H1 (cell line): ENCODE data around the gene PET100. TPM values are rescaled to one million over a fixed set of nuclear protein-coding genes. Genes with fewer than 3 reads are reported as not detected.
A peak's percentile ranks its signal among the peaks of the same experiment; 100 is the strongest.

Source experiments
- BCL11A ChIP-seq, 2 experiments: IDR thresholded peaks; one replicate each; pipeline ENCODE4 v1.6.1; 2011; ENCODE audit warnings: low read depth in 2 of 2, low read length in 2 of 2, mild to moderate bottlenecking in 2 of 2
- CBX8 ChIP-seq: fragments of 300-800, 300-1000 bp; sonication (generic); IDR thresholded peaks from 2 replicates; pipeline ENCODE4 v1.7.1; 2016; ENCODE audit warnings: low read depth, low read length, borderline replicate concordance
- CHD2 ChIP-seq: IDR thresholded peaks from 2 replicates; pipeline ENCODE4 v1.6.1; 2012; ENCODE audit warnings: low read length, improper control_type of control experiment
- CHD7 ChIP-seq: fragments of 300-600 bp; sonication (generic); IDR thresholded peaks from 2 replicates; pipeline ENCODE4 v1.7.1; 2012; ENCODE audit warnings: low read length, moderate library complexity, mild to moderate bottlenecking, inconsistent platforms; ENCODE audit not compliant: insufficient replicate concordance
- POLR2A ChIP-seq, 2 experiments: IDR thresholded peaks; 1 replicate in 1 of 2; 2 replicates in 1 of 2; pipeline ENCODE4 v1.6.1; 2011; ENCODE audit warnings: low read depth in 2 of 2, low read length in 2 of 2, mild to moderate bottlenecking in 2 of 2; ENCODE audit errors: control extremely low read depth in 1 of 2
- POU5F1 ChIP-seq: IDR thresholded peaks from 2 replicates; pipeline ENCODE4 v1.6.1; 2011; ENCODE audit warnings: low read depth, mild to moderate bottlenecking, low read length, moderate library complexity
- TAF1 ChIP-seq: IDR thresholded peaks from 2 replicates; pipeline ENCODE4 v1.6.1; 2011; ENCODE audit warnings: mild to moderate bottlenecking, low read depth, low read length
- polyA plus RNA-seq, 7 experiments: library from polyadenylated mRNA; depleted of rRNA in 3 of 7; stranded (reverse) in 5 of 7; unstranded in 2 of 7; fragments of >200 nt in 5 of 7; fragments of 200-250 nt in 2 of 7; gene quantifications; 1 replicate in 5 of 7; 2 replicates in 1 of 7; 4 replicates in 1 of 7; pipeline versions ENCODE4 v1.2.1 to v1.2.3, GENCODE V29; 2011 to 2013; ENCODE audit warnings: missing spikeins in 2 of 7, mixed read lengths in 2 of 7
- total RNA-seq: library from RNA; stranded (reverse); fragmentation: NEBNext Ultra II Directional; extraction: Animal tissue kit (Norgen Biotek cat#: 25700); gene quantifications from 2 replicates; pipeline ENCODE4 v1.2.1, GENCODE V29; 2021

PET100 gene
- total and polyA plus RNA-seq, 2 of the 8 experiments (the other 6 are each of a cell fraction or from before 2014, with no cell fraction given), result 80.8 to 105 TPM

DNA sequence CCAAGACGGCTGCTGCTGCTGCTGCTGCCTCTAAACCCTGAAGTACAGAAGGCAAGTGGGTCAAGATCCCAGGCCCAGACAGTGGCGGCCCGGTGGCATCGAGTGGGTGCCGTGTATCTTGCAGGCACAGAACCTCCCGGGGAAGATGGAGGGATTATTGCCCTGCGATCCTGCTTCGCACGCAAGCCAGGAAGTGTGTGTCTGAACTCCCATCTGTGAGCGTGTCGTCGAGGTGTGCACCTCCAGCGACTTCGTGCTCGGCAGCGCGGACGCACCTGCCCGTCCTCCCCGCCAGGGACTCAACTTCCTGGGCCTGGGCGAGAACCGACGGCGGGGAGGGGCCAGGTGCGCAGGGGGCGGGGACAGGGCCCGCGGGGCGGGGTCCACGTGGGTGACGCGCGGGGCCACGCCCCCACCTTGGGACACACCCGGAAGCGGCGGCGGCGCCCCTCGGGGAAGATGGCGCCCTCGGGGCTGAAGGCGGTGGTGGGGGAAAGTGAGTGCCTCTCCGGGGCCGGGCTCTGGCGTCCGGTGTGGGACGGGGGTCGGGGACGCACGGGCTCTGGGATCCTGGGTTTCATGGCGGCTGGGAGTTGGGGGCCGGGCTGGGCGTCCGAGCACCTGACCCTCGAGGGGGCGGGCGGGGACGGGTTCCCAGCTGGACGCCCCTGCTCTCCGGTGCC is 7.2 kb downstream of the PET100 start, which contains the start of gene STXBP2 (continued):
- peak in 1 of 2 experiments; percentile 69; a peak in 1 of 3 replicates for TF ChIP-seq POLR2A (IDR thresholded peaks at IDR 0.05; ENCODE audit: control extremely low read depth in 1 of 2, low read depth in 2 of 2, low read length in 2 of 2)
- TF ChIP-seq CHD2, result no peak
- TF ChIP-seq TAF1, result peak; percentile 85
- no peak for TF ChIP-seq CHD7
- TF ChIP-seq POU5F1, result no peak
- TF ChIP-seq CBX8, result no peak
- no peak for TF ChIP-seq BCL11A (IDR thresholded peaks at IDR 0.05; ENCODE audit: low read depth in 2 of 2, low read length in 2 of 2)
